DOHH2 (cell line): ENCODE data around the gene HSF2BP.
"Not testable (repeated sequence)": the region's sequence is repeated elsewhere in the genome, so short reads cannot be mapped to it uniquely, and the experiment has no call there.

Source experiments
- EZH2phosphoT487 ChIP-seq: fragments of 200-600 bp; sonication (generic); IDR thresholded peaks from 2 replicates; pipeline ENCODE4 v1.6.1; 2017; ENCODE audit warnings: borderline replicate concordance, mild to moderate bottlenecking, antibody characterized with exemption, low read length, moderate library complexity, mixed read lengths
- TF ChIP-seq, protein P1 (sequence below): fragments of 200-600 bp; sonication (generic); IDR thresholded peaks from one replicate; pipeline ENCODE4 v1.5.1; 2014; ENCODE audit warnings: antibody characterized with exemption, mild to moderate bottlenecking, low read depth, low read length; ENCODE audit not compliant: poor library complexity, severe bottlenecking

DNA sequence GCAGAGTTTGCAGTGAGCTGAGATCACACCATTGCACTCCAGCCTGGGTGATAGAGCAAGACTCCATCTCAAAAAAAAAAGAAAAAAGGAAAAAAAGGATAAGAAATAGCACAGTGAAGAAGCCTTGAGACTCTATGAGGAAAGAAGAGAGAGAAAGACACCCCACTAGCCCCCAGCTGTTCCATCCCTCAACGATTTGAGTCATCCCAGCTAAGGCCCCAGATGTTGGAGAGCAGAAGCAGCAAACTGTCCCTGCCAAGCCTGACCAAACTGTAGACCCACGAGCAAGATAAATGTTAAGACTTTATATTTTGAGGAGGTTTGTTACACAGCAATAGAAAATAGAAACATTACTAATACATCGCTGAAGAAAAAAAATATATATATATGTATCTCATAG is 42.4 kb downstream of the HSF2BP start:
- TF ChIP-seq, protein P1, sequence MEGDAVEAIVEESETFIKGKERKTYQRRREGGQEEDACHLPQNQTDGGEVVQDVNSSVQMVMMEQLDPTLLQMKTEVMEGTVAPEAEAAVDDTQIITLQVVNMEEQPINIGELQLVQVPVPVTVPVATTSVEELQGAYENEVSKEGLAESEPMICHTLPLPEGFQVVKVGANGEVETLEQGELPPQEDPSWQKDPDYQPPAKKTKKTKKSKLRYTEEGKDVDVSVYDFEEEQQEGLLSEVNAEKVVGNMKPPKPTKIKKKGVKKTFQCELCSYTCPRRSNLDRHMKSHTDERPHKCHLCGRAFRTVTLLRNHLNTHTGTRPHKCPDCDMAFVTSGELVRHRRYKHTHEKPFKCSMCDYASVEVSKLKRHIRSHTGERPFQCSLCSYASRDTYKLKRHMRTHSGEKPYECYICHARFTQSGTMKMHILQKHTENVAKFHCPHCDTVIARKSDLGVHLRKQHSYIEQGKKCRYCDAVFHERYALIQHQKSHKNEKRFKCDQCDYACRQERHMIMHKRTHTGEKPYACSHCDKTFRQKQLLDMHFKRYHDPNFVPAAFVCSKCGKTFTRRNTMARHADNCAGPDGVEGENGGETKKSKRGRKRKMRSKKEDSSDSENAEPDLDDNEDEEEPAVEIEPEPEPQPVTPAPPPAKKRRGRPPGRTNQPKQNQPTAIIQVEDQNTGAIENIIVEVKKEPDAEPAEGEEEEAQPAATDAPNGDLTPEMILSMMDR = not testable (repeated sequence)
- TF ChIP-seq EZH2phosphoT487 = not testable (repeated sequence)
